ENCODE results near the gene ATAD2B.

ATAD2B gene

GRCh38 chr2:23912054-23912453 is 14.9 kb downstream of the ATAD2B start:
- Histone ChIP-seq H3K27me3 (replicated peaks in 2 of 5; ENCODE audit: control insufficient read depth in 4 of 5, insufficient read depth in 5 of 5, low read length in 4 of 5) (no peaks in the 10 kb centered on the region), H3K36me3 (ENCODE audit: control insufficient read depth in 4 of 4, insufficient read depth in 4 of 4, low read length in 3 of 4) (peaks cover 0 to 4% (median 0%) of the 10 kb centered on the region in 4 experiments), H3K9me3 (ENCODE audit: control extremely low read depth in 1 of 5, control insufficient read depth in 4 of 5, insufficient read depth in 2 of 5, low read depth in 1 of 5, low read length in 4 of 5) (no peaks in the 10 kb centered on the region), H3K4me3 (ENCODE audit: control insufficient read depth in 1 of 7, extremely low read depth in 1 of 7, insufficient read depth in 4 of 7, low read depth in 2 of 7, low read length in 6 of 7) (no peak overlapping the region), H3K27ac (ENCODE audit: insufficient read depth in 1 of 2, low read depth in 1 of 2, low read length in 2 of 2, poor library complexity in 1 of 2, severe bottlenecking in 2 of 2) (no peak overlapping the region), H3K4me1 (ENCODE audit: control extremely low read depth in 1 of 4, control insufficient read depth in 4 of 4, insufficient read depth in 4 of 4, low read length in 3 of 4) (peaks cover 10 to 21% (median 15%) of the 10 kb centered on the region in 4 experiments)
- ChIA-PET POLR2A (no interaction called here), CTCF (interaction anchor here (0.5 to 4.2 kb wide), 2 partner anchors 14 to 27 kb away, joined by 3 to 18 read pairs; partner anchors contain the start of gene ATAD2B)
- 100% methylated on average over 2 of the region's 3 CpGs for WGBS (ENCODE audit: insufficient coverage)
- no peak for DNase-seq

- WGBS (ENCODE audit: insufficient coverage), result 35% methylated on average over 2 of the region's 2 CpGs
- ChIA-PET CTCF (interaction anchor here (3.2 kb wide), 1 partner anchor 22 kb away, joined by 19 read pairs; the partner anchor contains the start of gene ATAD2B), POLR2A (no interaction called here)
- no peaks in the 10 kb centered on the region for H3K9me3 ChIP-seq (ENCODE audit: control extremely low read depth in 1 of 5, control insufficient read depth in 4 of 5, insufficient read depth in 2 of 5, low read depth in 1 of 5, low read length in 4 of 5)
- no peaks in the 10 kb centered on the region for H3K36me3 ChIP-seq (ENCODE audit: control insufficient read depth in 4 of 4, insufficient read depth in 4 of 4, low read length in 3 of 4)
- H3K27ac ChIP-seq (ENCODE audit: insufficient read depth in 1 of 2, low read depth in 1 of 2, low read length in 2 of 2, poor library complexity in 1 of 2, severe bottlenecking in 2 of 2), result peak overlapping the region; percentile 15 to 45
- peaks cover 4 to 23% (median 11%) of the 10 kb centered on the region in 4 experiments for H3K4me1 ChIP-seq (ENCODE audit: control extremely low read depth in 1 of 4, control insufficient read depth in 4 of 4, insufficient read depth in 4 of 4, low read length in 3 of 4)
- DNase-seq, result peak in 2 of 3 donors; percentile 44 to 59
- no peaks in the 10 kb centered on the region for H3K27me3 ChIP-seq (replicated peaks in 2 of 5; ENCODE audit: control insufficient read depth in 4 of 5, insufficient read depth in 5 of 5, low read length in 4 of 5)
- no peak overlapping the region for H3K4me3 ChIP-seq (ENCODE audit: control insufficient read depth in 1 of 7, extremely low read depth in 1 of 7, insufficient read depth in 4 of 7, low read depth in 2 of 7, low read length in 6 of 7)
These were observed 21.8 kb downstream of the ATAD2B start for GRCh38 chr2:23905155-23905554.

- Histone ChIP-seq H3K36me3 (ENCODE audit: control insufficient read depth in 4 of 4, insufficient read depth in 4 of 4, low read length in 3 of 4) (no peaks in the 10 kb centered on the region), H3K9me3 (ENCODE audit: control extremely low read depth in 1 of 5, control insufficient read depth in 4 of 5, insufficient read depth in 2 of 5, low read depth in 1 of 5, low read length in 4 of 5) (no peaks in the 10 kb centered on the region), H3K27ac (ENCODE audit: insufficient read depth in 1 of 2, low read depth in 1 of 2, low read length in 2 of 2, poor library complexity in 1 of 2, severe bottlenecking in 2 of 2) (peak overlapping the region; percentile 15 to 45), H3K4me1 (ENCODE audit: control extremely low read depth in 1 of 4, control insufficient read depth in 4 of 4, insufficient read depth in 4 of 4, low read length in 3 of 4) (peaks cover 4 to 23% (median 11%) of the 10 kb centered on the region in 4 experiments), H3K4me3 (ENCODE audit: control insufficient read depth in 1 of 7, extremely low read depth in 1 of 7, insufficient read depth in 4 of 7, low read depth in 2 of 7, low read length in 6 of 7) (no peak overlapping the region), H3K27me3 (replicated peaks in 2 of 5; ENCODE audit: control insufficient read depth in 4 of 5, insufficient read depth in 5 of 5, low read length in 4 of 5) (no peaks in the 10 kb centered on the region)
- DNase-seq, result peak in 2 of 3 donors; percentile 34 to 36
- whole genome bisulfite sequencing (ENCODE audit: insufficient coverage), result 100% methylated on average over 1 of the region's 2 CpGs
- CTCF ChIA-PET, result interaction anchor here (3.2 kb wide), 1 partner anchor 22 kb away, joined by 19 read pairs; the partner anchor contains the start of gene ATAD2B
- POLR2A ChIA-PET, result no interaction called here
These were observed 22.2 kb downstream of the ATAD2B start for GRCh38 chr2:23904692-23905091.

- CTCF ChIA-PET, result interaction anchor here (3.2 kb wide), 1 partner anchor 22 kb away, joined by 19 read pairs; the partner anchor contains the start of gene ATAD2B
- Histone ChIP-seq H3K9me3 (ENCODE audit: control extremely low read depth in 1 of 5, control insufficient read depth in 4 of 5, insufficient read depth in 2 of 5, low read depth in 1 of 5, low read length in 4 of 5) (no peaks in the 10 kb centered on the region), H3K4me1 (ENCODE audit: control extremely low read depth in 1 of 4, control insufficient read depth in 4 of 4, insufficient read depth in 4 of 4, low read length in 3 of 4) (peaks cover 4 to 23% (median 11%) of the 10 kb centered on the region in 4 experiments), H3K4me3 (ENCODE audit: control insufficient read depth in 1 of 7, extremely low read depth in 1 of 7, insufficient read depth in 4 of 7, low read depth in 2 of 7, low read length in 6 of 7) (no peak overlapping the region), H3K36me3 (ENCODE audit: control insufficient read depth in 4 of 4, insufficient read depth in 4 of 4, low read length in 3 of 4) (no peaks in the 10 kb centered on the region), H3K27ac (ENCODE audit: insufficient read depth in 1 of 2, low read depth in 1 of 2, low read length in 2 of 2, poor library complexity in 1 of 2, severe bottlenecking in 2 of 2) (peak overlapping the region; percentile 15 to 45), H3K27me3 (replicated peaks in 2 of 5; ENCODE audit: control insufficient read depth in 4 of 5, insufficient read depth in 5 of 5, low read length in 4 of 5) (no peaks in the 10 kb centered on the region)
- no peak for DNase-seq
- WGBS (ENCODE audit: insufficient coverage), result no CpG with 5 or more reads among the region's 1 CpG
- POLR2A ChIA-PET, result interaction anchor here (0.6 kb wide), 1 partner anchor 301 kb away, joined by 3 read pairs; no protein-coding TSS in a partner anchor
These were observed 22.7 kb downstream of the ATAD2B start for GRCh38 chr2:23904215-23904614.

GRCh38 chr2:23903034-23903433 is 23.9 kb downstream of the ATAD2B start:
- POLR2A ChIA-PET, result no interaction called here
- no peaks in the 10 kb centered on the region for H3K27me3 ChIP-seq (replicated peaks in 2 of 5; ENCODE audit: control insufficient read depth in 4 of 5, insufficient read depth in 5 of 5, low read length in 4 of 5)
- H3K4me1 ChIP-seq (ENCODE audit: control extremely low read depth in 1 of 4, control insufficient read depth in 4 of 4, insufficient read depth in 4 of 4, low read length in 3 of 4), result peaks cover 4 to 23% (median 11%) of the 10 kb centered on the region in 4 experiments
- H3K9me3 ChIP-seq (ENCODE audit: control extremely low read depth in 1 of 5, control insufficient read depth in 4 of 5, insufficient read depth in 2 of 5, low read depth in 1 of 5, low read length in 4 of 5), result peaks cover 0 to 4% (median under 1%) of the 10 kb centered on the region in 5 experiments
- CTCF ChIA-PET, result interaction anchor here (1.5 kb wide), 1 partner anchor 24 kb away, joined by 4 read pairs; the partner anchor contains the start of gene ATAD2B
- H3K36me3 ChIP-seq (ENCODE audit: control insufficient read depth in 4 of 4, insufficient read depth in 4 of 4, low read length in 3 of 4), result no peaks in the 10 kb centered on the region
- no peak overlapping the region for H3K27ac ChIP-seq (ENCODE audit: insufficient read depth in 1 of 2, low read depth in 1 of 2, low read length in 2 of 2, poor library complexity in 1 of 2, severe bottlenecking in 2 of 2)
- DNase-seq, result no peak
- WGBS (ENCODE audit: insufficient coverage), result 83% methylated on average over 1 of the region's 2 CpGs
- no peak overlapping the region for H3K4me3 ChIP-seq (ENCODE audit: control insufficient read depth in 1 of 7, extremely low read depth in 1 of 7, insufficient read depth in 4 of 7, low read depth in 2 of 7, low read length in 6 of 7)

- no peaks in the 10 kb centered on the region for H3K27me3 ChIP-seq (replicated peaks in 2 of 5; ENCODE audit: control insufficient read depth in 4 of 5, insufficient read depth in 5 of 5, low read length in 4 of 5)
- DNase-seq, result peak in 2 of 3 donors; percentile 23 to 25
- H3K9me3 ChIP-seq (ENCODE audit: control extremely low read depth in 1 of 5, control insufficient read depth in 4 of 5, insufficient read depth in 2 of 5, low read depth in 1 of 5, low read length in 4 of 5), result peaks cover 0 to 9% (median 2%) of the 10 kb centered on the region in 5 experiments
- no peaks in the 10 kb centered on the region for H3K36me3 ChIP-seq (ENCODE audit: control insufficient read depth in 4 of 4, insufficient read depth in 4 of 4, low read length in 3 of 4)
- CTCF ChIA-PET, result interaction anchor here (1.5 to 1.7 kb wide), 2 partner anchors 25 to 38 kb away, joined by 3 to 4 read pairs; partner anchors contain the start of genes ATAD2B and UBXN2A
- H3K27ac ChIP-seq (ENCODE audit: insufficient read depth in 1 of 2, low read depth in 1 of 2, low read length in 2 of 2, poor library complexity in 1 of 2, severe bottlenecking in 2 of 2), result no peak overlapping the region
- no CpG with 5 or more reads among the region's 6 CpGs for WGBS (ENCODE audit: insufficient coverage)
- POLR2A ChIA-PET, result no interaction called here
- no peak overlapping the region for H3K4me3 ChIP-seq (ENCODE audit: control insufficient read depth in 1 of 7, extremely low read depth in 1 of 7, insufficient read depth in 4 of 7, low read depth in 2 of 7, low read length in 6 of 7)
- peaks cover 4 to 23% (median 11%) of the 10 kb centered on the region in 4 experiments for H3K4me1 ChIP-seq (ENCODE audit: control extremely low read depth in 1 of 4, control insufficient read depth in 4 of 4, insufficient read depth in 4 of 4, low read length in 3 of 4)
These were observed 24.7 kb downstream of the ATAD2B start for GRCh38 chr2:23901966-23902846.
